AG04450 (cell line): Measurements from ENCODE around the gene SPRY4. TPM values are rescaled to one million over a fixed set of nuclear protein-coding genes. Genes with fewer than 3 reads are reported as not detected.
"Not testable (repeated sequence)": the region's sequence is repeated elsewhere in the genome, so short reads cannot be mapped to it uniquely, and the experiment has no call there.

ENCODE experiments used
- CTCF ChIA-PET: fragments of 300-600, 350-600 bp; formaldehyde crosslinking; extraction: SDS; loops from one replicate; lab custom pipeline; 2022; ENCODE audit warnings: antibody characterized with exemption, inconsistent platforms; lab: Charles Lee
- POLR2A ChIA-PET: fragments of 350-600 bp; formaldehyde crosslinking; extraction: SDS; loops from one replicate; lab custom pipeline; 2021; ENCODE audit warnings: antibody characterized with exemption, inconsistent platforms; lab: Yijun Ruan, JAX
- DNase-seq: peaks from one replicate; pipeline ENCODE4 v3.0.0-alpha.2; 2011; ENCODE audit warnings: low read depth, low spot score
- H3K27ac ChIP-seq: one replicate; pipeline ENCODE4 v1.5.1; 2012; ENCODE audit warnings: low read depth, low read length, control low read depth
- H3K27me3 ChIP-seq: one replicate; pipeline ENCODE4 v1.6.0; 2012; ENCODE audit warnings: low read length; ENCODE audit not compliant: control insufficient read depth, insufficient read depth
- H3K4me3 ChIP-seq: 2 replicates; pipeline ENCODE4 v1.5.1; 2011; ENCODE audit warnings: mild to moderate bottlenecking, low read depth, low read length, control low read depth
- H3K9me3 ChIP-seq: 2 replicates; pipeline ENCODE4 v1.5.1; 2012; ENCODE audit warnings: low read length; ENCODE audit not compliant: control insufficient read depth, insufficient read depth
- CTCF ChIP-seq: IDR thresholded peaks from 2 replicates; pipeline ENCODE4 v1.5.1; 2011; ENCODE audit warnings: low read depth, low read length, control low read depth, inconsistent platforms
- polyA plus RNA-seq: library from polyadenylated mRNA; depleted of rRNA; stranded (reverse); fragments of >200 nt; gene quantifications from 2 replicates; pipeline ENCODE4 v1.2.3, GENCODE V29; 2011

Gene SPRY4
- polyA plus RNA-seq, 1 experiment, result 8.7 TPM

- ChIA-PET POLR2A (no interaction called here), CTCF (interaction anchor here (0.6 to 1.6 kb wide), 2 partner anchors 129 to 432 kb away, joined by 3 to 5 read pairs; no protein-coding TSS in a partner anchor)
- no peak for TF ChIP-seq CTCF
- Histone ChIP-seq H3K27ac (peak overlapping the region; percentile 21), H3K27me3 (no peaks in the 10 kb centered on the region), H3K4me3 (no peak overlapping the region), H3K9me3 (no peaks in the 10 kb centered on the region)
- no peak for DNase-seq
These were observed 44.5 kb downstream of the SPRY4 start for GRCh38 chr5:142280066-142281007.

- no peak for DNase-seq
- CTCF ChIA-PET, result interaction anchor here (0.6 to 0.7 kb wide), 2 partner anchors 91 to 126 kb away, joined by 3 to 8 read pairs; no protein-coding TSS in a partner anchor
- Histone ChIP-seq H3K27me3 (no peaks in the 10 kb centered on the region), H3K9me3 (no peaks in the 10 kb centered on the region), H3K4me3 (no peak overlapping the region), H3K27ac (no peak overlapping the region)
- POLR2A ChIA-PET, result no interaction called here
- TF ChIP-seq CTCF, result no peak
These were observed 46.2 kb downstream of the SPRY4 start for GRCh38 chr5:142278627-142279026.

- no peaks in the 10 kb centered on the region for H3K27me3 ChIP-seq
These were observed 47.0 kb downstream of the SPRY4 start for GRCh38 chr5:142277796-142278195.

GRCh38 chr5:142276517-142276916, 48.3 kb downstream of the SPRY4 start:
- ChIA-PET CTCF (no interaction called here), POLR2A (no interaction called here)
- Histone ChIP-seq H3K27me3 (no peaks in the 10 kb centered on the region), H3K9me3 (no peaks in the 10 kb centered on the region), H3K27ac (no peak overlapping the region), H3K4me3 (no peak overlapping the region)
- no peak for TF ChIP-seq CTCF
- no peak for DNase-seq

More at GRCh38 chr5:142277796-142278195, 47.0 kb downstream of the SPRY4 start:
- CTCF ChIA-PET, result interaction anchor here (0.7 kb wide), 1 partner anchor 90 kb away, joined by 3 read pairs; no protein-coding TSS in a partner anchor
- TF ChIP-seq CTCF, result no peak
- Histone ChIP-seq H3K27ac (no peak overlapping the region), H3K9me3 (no peaks in the 10 kb centered on the region), H3K4me3 (no peak overlapping the region)
- no peak for DNase-seq
- POLR2A ChIA-PET, result no interaction called here

- H3K27ac ChIP-seq, result no peak overlapping the region
- ChIA-PET CTCF (no interaction called here), POLR2A (no interaction called here)
- no peak overlapping the region for H3K4me3 ChIP-seq
- TF ChIP-seq CTCF, result no peak
- no peaks in the 10 kb centered on the region for H3K27me3 ChIP-seq
- DNase-seq, result no peak
- H3K9me3 ChIP-seq, result no peaks in the 10 kb centered on the region
These were observed 49.3 kb downstream of the SPRY4 start for GRCh38 chr5:142275496-142275895.

GRCh38 chr5:142272596-142272995, 52.2 kb downstream of the SPRY4 start:
- DNase-seq, H3K27ac ChIP-seq, H3K4me3 ChIP-seq, H3K9me3 ChIP-seq, POLR2A ChIA-PET, CTCF ChIA-PET, H3K27me3 ChIP-seq: not testable (repeated sequence)

- H3K9me3 ChIP-seq, CTCF ChIA-PET: not testable (repeated sequence)
These were observed 60.7 kb downstream of the SPRY4 start for GRCh38 chr5:142264084-142264483.

More at GRCh38 chr5:142264084-142264483, 60.7 kb downstream of the SPRY4 start:
- POLR2A ChIA-PET, result interaction anchor here (0.5 to 0.6 kb wide), 2 partner anchors 256 to 266 kb away, joined by 3 to 9 read pairs; no protein-coding TSS in a partner anchor
- not testable (repeated sequence) for DNase-seq, H3K27ac ChIP-seq, H3K4me3 ChIP-seq, H3K27me3 ChIP-seq
